ENCODE data around the gene CXCL14. TPM values are rescaled to one million over a fixed set of nuclear protein-coding genes. Genes with fewer than 3 reads are reported as not detected.

CXCL14 gene
- total RNA-seq, 1 donor from 2014 or later, result not detected

DNA sequence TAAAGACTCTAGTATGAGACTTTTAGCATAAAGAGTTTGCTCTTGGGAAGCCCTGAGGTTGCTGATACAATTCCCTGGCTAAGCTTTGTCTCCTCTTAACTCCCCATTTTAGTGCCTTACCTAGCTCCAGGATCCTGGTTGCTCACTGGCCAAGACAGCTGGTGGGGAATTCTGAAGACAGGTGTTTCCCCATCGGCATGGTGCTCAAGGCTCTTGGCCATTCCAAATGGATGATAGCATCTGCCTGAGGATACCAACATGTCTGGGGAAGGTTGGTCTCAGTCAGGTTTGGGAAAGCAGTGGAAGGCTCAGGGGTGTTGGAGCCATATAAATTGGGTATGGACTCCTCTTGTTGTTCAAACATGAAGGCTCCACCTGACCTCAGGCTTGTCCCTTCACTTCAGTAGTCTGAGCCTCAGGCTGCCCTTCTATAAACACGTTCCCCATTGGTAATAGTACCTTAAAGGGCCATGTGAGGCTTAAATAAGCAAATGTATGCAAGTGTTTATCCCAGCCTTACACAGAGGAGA, 44.5 kb upstream of the CXCL14 start:
- no peak for DNase-seq (ENCODE audit: low read depth, low spot score)
- Mint-ChIP-seq H3K27ac (ENCODE audit: unreplicated experiment) (no peak overlapping the region), H3K27me3 (ENCODE audit: low read depth) (peaks cover 17% of the 10 kb centered on the region), H3K36me3 (ENCODE audit: low read depth) (peaks cover 9% of the 10 kb centered on the region), H3K9me3 (peaks cover 11% of the 10 kb centered on the region), H3K4me3 (no peak overlapping the region), H3K4me1 (no peaks in the 10 kb centered on the region)
- TF ChIP-seq, protein P1, sequence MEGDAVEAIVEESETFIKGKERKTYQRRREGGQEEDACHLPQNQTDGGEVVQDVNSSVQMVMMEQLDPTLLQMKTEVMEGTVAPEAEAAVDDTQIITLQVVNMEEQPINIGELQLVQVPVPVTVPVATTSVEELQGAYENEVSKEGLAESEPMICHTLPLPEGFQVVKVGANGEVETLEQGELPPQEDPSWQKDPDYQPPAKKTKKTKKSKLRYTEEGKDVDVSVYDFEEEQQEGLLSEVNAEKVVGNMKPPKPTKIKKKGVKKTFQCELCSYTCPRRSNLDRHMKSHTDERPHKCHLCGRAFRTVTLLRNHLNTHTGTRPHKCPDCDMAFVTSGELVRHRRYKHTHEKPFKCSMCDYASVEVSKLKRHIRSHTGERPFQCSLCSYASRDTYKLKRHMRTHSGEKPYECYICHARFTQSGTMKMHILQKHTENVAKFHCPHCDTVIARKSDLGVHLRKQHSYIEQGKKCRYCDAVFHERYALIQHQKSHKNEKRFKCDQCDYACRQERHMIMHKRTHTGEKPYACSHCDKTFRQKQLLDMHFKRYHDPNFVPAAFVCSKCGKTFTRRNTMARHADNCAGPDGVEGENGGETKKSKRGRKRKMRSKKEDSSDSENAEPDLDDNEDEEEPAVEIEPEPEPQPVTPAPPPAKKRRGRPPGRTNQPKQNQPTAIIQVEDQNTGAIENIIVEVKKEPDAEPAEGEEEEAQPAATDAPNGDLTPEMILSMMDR (conservative IDR thresholded peaks at IDR 0.05), result no peak

DNA sequence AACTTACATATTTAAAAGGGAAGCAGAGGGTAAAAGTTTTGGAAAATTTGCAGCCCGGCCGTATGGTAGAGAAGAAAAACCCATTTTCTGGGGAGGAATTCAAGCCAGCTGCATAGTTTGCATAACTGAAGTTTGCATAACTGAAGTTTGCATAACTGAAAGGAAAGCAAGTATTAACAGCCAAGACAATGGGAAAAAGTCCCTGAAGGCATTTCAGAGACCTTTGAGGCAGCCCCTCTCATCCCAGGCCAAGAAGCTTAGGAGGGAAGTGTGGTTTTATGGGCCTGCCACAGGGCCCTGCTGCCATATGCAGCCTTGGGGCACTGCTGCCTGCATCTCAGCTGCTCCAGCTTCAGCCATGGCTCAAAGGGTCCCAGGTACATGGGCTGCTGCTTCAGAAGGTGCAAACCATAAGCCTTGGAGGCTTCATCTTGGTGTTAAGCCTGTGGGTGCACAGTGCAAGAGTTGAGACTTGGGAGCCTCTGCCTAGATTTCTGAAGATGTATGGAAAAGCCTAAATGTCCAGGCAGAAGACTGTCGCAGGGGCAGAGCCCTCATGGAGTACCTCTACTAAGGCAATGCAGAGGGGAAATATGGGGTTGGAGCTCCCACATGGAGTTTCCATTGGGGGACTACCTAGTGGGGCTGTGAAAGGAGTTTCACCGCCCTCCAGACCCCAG, 36.9 kb upstream of the CXCL14 start:
- Mint-ChIP-seq H3K4me3 (no peak overlapping the region), H3K36me3 (ENCODE audit: low read depth) (peaks cover 14% of the 10 kb centered on the region), H3K9me3 (peaks cover 30% of the 10 kb centered on the region), H3K27ac (ENCODE audit: unreplicated experiment) (no peak overlapping the region), H3K4me1 (no peaks in the 10 kb centered on the region), H3K27me3 (ENCODE audit: low read depth) (peaks cover 58% of the 10 kb centered on the region)
- DNase-seq (ENCODE audit: low read depth, low spot score), result no peak
- TF ChIP-seq, protein P1 (conservative IDR thresholded peaks at IDR 0.05), result no peak

DNA sequence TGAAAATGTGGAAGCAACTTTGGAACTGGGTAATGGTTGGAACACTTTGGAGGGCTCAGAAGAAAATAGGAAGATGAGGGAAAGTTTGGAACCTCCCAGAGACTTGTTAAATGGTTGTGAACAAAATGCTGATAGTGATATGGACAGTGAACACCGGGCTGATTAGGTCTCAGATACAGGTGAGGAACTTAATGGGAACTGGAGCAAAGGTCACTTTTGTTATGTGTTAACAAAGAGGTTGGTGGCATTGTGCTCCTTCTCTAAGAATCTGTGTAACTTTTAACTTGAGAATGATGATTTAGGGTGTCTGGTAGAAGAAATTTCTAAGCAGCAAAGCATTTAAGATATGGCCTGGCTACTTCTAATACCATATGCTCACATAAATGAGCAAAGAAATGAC, 36.4 kb upstream of the CXCL14 start:
- TF ChIP-seq, protein P1 (conservative IDR thresholded peaks at IDR 0.05), result no peak
- H3K4me3 Mint-ChIP-seq, result no peak overlapping the region
- no peaks in the 10 kb centered on the region for H3K4me1 Mint-ChIP-seq
- peaks cover 30% of the 10 kb centered on the region for H3K9me3 Mint-ChIP-seq
- H3K27ac Mint-ChIP-seq (ENCODE audit: unreplicated experiment), result no peak overlapping the region
- no peak for DNase-seq (ENCODE audit: low read depth, low spot score)
- H3K36me3 Mint-ChIP-seq (ENCODE audit: low read depth), result peaks cover 14% of the 10 kb centered on the region
- H3K27me3 Mint-ChIP-seq (ENCODE audit: low read depth), result peaks cover 63% of the 10 kb centered on the region

DNA sequence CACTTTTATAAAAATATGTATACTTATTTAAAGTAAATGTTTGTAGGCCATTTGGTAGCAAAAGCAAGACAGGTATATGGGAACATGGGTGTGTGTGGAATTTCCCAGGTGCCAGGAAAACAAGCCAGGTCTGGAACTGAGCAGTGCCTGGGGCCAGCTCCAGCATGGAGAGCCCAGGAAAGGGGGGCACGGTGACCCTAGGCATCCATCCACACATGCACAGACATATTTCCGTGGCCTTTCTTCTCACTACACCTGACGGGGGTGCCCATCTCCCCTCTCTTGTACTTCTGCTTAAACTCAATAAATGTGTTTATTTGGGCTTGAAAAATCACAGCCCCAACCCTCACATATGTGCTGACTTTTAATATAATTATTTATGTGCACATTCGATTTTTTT, 31.2 kb upstream of the CXCL14 start:
- no peak for DNase-seq (ENCODE audit: low read depth, low spot score)
- no peak overlapping the region for H3K27ac Mint-ChIP-seq (ENCODE audit: unreplicated experiment)
- peaks cover 52% of the 10 kb centered on the region for H3K27me3 Mint-ChIP-seq (ENCODE audit: low read depth)
- H3K4me3 Mint-ChIP-seq, result no peak overlapping the region
- TF ChIP-seq, protein P1 (conservative IDR thresholded peaks at IDR 0.05), result no peak
- no peaks in the 10 kb centered on the region for H3K36me3 Mint-ChIP-seq (ENCODE audit: low read depth)
- peaks cover 7% of the 10 kb centered on the region for H3K9me3 Mint-ChIP-seq
- H3K4me1 Mint-ChIP-seq, result no peaks in the 10 kb centered on the region

DNA sequence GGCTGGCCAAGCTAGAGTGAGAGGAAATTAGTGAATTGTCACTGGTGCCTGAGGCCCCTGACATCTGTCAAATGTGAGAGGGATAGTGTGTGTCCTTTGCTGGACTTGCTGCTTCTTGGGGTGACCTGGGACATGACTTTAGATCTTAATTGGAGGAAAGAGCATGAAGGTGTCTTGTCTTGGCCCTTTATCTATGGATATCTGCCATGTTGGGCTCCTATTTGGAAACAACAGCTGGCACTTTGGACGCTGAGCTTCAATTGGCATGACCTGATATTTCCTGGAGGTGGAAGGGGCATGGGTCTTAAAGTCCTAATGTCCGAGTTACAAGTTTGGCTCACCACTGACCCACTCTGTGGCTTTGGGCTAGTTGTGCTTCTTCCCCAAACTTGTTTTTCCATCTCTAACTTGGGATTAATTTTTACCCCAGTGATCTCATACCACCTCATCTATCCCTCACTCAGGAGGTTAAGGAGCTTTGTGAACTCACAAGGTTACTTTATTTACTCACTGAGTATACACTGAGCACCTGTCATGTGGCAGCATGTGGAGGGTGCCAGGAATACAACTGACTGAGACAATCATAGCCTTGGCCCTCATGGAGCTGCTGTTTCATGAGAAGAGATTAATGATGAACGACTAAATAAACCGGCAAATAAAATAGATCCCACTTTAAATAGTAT, 30.1 kb upstream of the CXCL14 start:
- H3K4me1 Mint-ChIP-seq, result no peaks in the 10 kb centered on the region
- peaks cover 43% of the 10 kb centered on the region for H3K27me3 Mint-ChIP-seq (ENCODE audit: low read depth)
- no peak overlapping the region for H3K4me3 Mint-ChIP-seq
- TF ChIP-seq, protein P1 (conservative IDR thresholded peaks at IDR 0.05), result no peak
- H3K9me3 Mint-ChIP-seq, result no peaks in the 10 kb centered on the region
- H3K27ac Mint-ChIP-seq (ENCODE audit: unreplicated experiment), result no peak overlapping the region
- no peak for DNase-seq (ENCODE audit: low read depth, low spot score)
- no peaks in the 10 kb centered on the region for H3K36me3 Mint-ChIP-seq (ENCODE audit: low read depth)
